HUES64 (cell line): Measurements from ENCODE around the gene CLPTM1.

Experiments used
- H3K27ac ChIP-seq: 2 replicates; pipeline ENCODE4 v1.7.0; 2013; ENCODE audit warnings: low read depth, low read length, inconsistent platforms
- H3K27me3 ChIP-seq: 2 replicates; pipeline ENCODE4 v1.6.1; 2013; ENCODE audit warnings: mild to moderate bottlenecking, low read length; ENCODE audit not compliant: insufficient read depth
- H3K36me3 ChIP-seq: 2 replicates; pipeline ENCODE4 v1.6.1; 2013; ENCODE audit warnings: mild to moderate bottlenecking, low read length; ENCODE audit not compliant: insufficient read depth
- H3K4me1 ChIP-seq: 2 replicates; pipeline ENCODE4 v1.6.1; 2013; ENCODE audit warnings: mild to moderate bottlenecking, low read length, moderate library complexity; ENCODE audit not compliant: insufficient read depth
- H3K4me3 ChIP-seq: 2 replicates; pipeline ENCODE4 v1.5.1; 2013; ENCODE audit warnings: mild to moderate bottlenecking, low read length, moderate library complexity
- H3K9ac ChIP-seq: 2 replicates; pipeline ENCODE4 v1.6.1; 2013; ENCODE audit warnings: mild to moderate bottlenecking, low read depth, low read length
- H3K9me3 ChIP-seq: 2 replicates; pipeline ENCODE4 v1.6.1; 2013; ENCODE audit warnings: low read depth, low read length; ENCODE audit not compliant: insufficient read depth
- WGBS: fragments of 150-250, 120-280 bp; methylation state at CpG from one replicate; pipeline ENCODE4 v1.1.7; 2013; ENCODE audit warnings: missing lambda C conversion rate; 5-methylcytosine and 5-hydroxymethylcytosine counted together

The CLPTM1 gene

DNA sequence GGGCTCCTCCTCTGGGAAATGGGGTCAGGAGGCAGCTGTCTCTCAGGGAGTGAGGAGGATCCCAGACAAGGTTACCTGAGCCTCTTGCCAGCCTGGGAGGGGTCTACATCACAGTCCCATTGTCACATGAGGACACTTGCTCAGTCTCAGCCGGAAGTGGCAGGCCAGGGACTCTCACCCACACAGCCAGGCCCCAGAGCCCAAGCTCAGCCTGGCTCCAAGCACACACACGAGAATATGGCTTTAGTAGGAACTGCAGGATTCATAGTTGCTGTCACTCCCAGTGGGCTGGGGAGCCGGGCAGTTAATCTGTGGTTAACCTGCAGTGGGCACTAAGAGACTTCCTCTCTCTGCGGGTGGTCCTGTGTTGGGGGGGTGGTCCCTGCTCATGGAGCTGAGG lies 30.3 kb downstream of the CLPTM1 start:
- Histone ChIP-seq H3K4me1 (no peaks in the 10 kb centered on the region), H3K27ac (no peak overlapping the region), H3K27me3 (no peaks in the 10 kb centered on the region), H3K36me3 (peaks cover 63% of the 10 kb centered on the region), H3K9ac (no peak overlapping the region), H3K4me3 (no peak overlapping the region), H3K9me3 (no peaks in the 10 kb centered on the region)
- 92% methylated on average over 4 of the region's 4 CpGs for WGBS

DNA sequence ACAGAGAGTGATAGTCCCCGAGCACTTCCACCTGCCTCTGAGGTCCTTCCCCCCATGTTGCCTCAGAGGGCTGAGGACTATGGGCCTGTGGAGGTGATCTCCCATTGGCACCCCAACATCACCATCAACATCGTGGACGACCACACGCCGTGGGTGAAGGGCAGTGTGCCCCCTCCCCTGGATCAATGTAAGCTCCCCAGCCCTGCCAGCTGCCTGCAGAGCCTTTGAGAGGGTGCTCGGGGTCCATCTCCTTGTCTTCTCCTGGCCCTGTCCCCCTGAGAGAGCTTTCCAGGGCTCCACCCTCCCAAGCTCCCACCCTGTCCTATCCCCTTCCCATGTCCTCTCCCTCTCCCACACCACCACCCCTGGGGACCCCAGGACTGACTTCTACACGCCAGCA lies 31.2 kb downstream of the CLPTM1 start:
- WGBS = 94% methylated on average over 7 of the region's 7 CpGs
- Histone ChIP-seq H3K4me1 (no peaks in the 10 kb centered on the region), H3K36me3 (peaks cover 69% of the 10 kb centered on the region), H3K9ac (no peak overlapping the region), H3K4me3 (no peak overlapping the region), H3K27ac (no peak overlapping the region), H3K9me3 (no peaks in the 10 kb centered on the region), H3K27me3 (no peaks in the 10 kb centered on the region)

DNA sequence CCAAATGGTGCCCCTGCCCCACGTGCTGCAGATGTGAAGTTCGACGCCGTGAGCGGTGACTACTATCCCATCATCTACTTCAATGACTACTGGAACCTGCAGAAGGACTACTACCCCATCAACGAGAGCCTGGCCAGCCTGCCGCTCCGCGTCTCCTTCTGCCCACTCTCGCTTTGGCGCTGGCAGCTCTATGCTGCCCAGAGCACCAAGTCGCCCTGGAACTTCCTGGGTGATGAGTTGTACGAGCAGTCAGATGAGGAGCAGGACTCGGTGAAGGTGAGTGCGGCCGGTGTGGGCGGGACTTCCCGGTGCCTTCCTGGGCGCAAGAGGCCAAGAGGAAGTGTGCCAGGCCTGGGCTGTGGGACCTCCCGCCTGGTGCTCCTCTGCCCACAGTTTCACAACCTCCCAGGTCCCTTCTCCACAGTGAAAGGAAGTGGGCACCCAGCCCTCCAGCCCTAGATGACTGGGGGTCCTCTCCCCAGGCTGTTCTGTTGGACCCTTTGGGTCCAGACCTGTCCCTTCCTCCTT lies 32.0 kb downstream of the CLPTM1 start:
- Histone ChIP-seq H3K4me1 (no peaks in the 10 kb centered on the region), H3K36me3 (peaks cover 70% of the 10 kb centered on the region), H3K27me3 (no peaks in the 10 kb centered on the region), H3K4me3 (no peak overlapping the region), H3K9ac (no peak overlapping the region), H3K27ac (no peak overlapping the region), H3K9me3 (no peaks in the 10 kb centered on the region)
- 96% methylated on average over 20 of the region's 20 CpGs for WGBS

DNA sequence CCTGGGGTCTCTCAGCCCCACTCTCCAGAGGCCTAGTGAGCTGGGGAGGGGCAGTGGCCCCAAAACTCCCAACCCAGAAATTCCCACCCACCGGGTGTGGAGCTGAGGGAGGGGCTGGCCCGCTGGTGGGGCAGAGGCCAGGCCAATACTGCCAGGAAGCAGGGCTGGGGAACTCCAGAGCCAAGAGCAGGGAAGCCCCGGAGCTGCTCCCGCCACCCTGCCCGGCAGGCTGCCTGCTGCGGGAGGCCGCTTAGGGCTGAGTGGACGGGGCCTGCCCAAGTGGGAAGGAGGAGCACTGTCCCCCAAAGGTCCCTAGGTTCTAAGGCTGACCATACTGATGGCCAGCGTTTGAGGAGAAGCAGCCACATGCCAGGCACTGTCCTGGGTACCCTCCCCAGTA lies 33.1 kb downstream of the CLPTM1 start:
- 95% methylated on average over 9 of the region's 9 CpGs for WGBS
- no peak overlapping the region for H3K27ac ChIP-seq
- no peaks in the 10 kb centered on the region for H3K9me3 ChIP-seq
- H3K4me3 ChIP-seq = no peak overlapping the region
- peaks cover 69% of the 10 kb centered on the region for H3K36me3 ChIP-seq
- H3K4me1 ChIP-seq = no peaks in the 10 kb centered on the region
- H3K27me3 ChIP-seq = no peaks in the 10 kb centered on the region
- no peak overlapping the region for H3K9ac ChIP-seq

DNA sequence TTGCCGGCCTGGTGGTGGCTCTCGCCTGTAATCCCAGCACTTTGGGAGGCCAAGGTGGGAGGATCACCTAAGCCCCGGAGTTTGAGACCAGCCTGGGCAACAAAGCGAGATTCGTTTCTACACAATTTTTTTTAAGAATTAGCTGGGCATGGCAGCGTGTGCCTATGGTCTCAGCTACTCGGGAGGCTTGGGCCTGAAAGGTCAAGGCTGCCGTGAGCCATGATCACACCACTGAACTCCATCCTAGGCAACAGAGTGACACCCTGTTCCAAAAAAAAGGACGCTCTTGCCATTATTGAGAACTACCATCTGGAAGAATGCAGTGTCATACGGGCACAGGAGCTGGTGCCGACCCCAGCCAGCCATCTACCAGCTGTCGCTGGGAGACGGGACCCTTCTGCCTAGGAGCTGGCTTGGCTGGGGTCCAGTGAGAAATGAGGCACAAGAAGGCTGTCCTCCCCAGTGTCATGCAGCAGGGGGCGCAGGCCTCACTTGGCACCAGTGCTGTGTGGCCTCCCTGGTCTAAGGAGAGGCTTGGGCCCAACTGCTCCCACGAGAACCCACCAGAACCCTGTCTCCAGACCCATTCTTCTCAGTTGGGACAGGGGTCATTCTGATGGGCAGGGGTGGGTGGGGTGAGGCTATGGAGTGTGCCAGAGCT lies 33.8 kb downstream of the CLPTM1 start:
- Histone ChIP-seq H3K27ac (no peak overlapping the region), H3K36me3 (peaks cover 72% of the 10 kb centered on the region), H3K9me3 (no peaks in the 10 kb centered on the region), H3K4me3 (no peak overlapping the region), H3K9ac (no peak overlapping the region), H3K27me3 (no peaks in the 10 kb centered on the region), H3K4me1 (no peaks in the 10 kb centered on the region)
- WGBS = 92% methylated on average over 15 of the region's 15 CpGs

DNA sequence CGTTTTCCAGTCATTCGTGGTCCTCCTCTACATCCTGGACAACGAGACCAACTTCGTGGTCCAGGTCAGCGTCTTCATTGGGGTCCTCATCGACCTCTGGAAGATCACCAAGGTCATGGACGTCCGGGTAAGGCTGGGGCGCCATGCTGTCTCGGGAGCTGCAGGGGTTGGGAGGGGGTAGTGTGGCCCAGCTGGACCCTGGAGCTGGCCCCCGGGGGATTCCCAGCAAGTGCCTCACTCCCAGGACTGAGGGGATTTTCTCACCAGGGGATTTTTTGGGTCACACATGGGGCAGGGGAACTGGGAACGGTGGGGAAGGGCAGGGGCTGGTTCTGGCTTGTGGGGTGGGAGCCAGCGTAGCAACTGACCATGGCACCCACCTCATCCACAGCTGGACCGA lies 35.3 kb downstream of the CLPTM1 start:
- Histone ChIP-seq H3K36me3 (peaks cover 61% of the 10 kb centered on the region), H3K9ac (no peak overlapping the region), H3K4me1 (no peaks in the 10 kb centered on the region), H3K27me3 (no peaks in the 10 kb centered on the region), H3K9me3 (no peaks in the 10 kb centered on the region), H3K4me3 (no peak overlapping the region), H3K27ac (no peak overlapping the region)
- 93% methylated on average over 14 of the region's 14 CpGs for WGBS

DNA sequence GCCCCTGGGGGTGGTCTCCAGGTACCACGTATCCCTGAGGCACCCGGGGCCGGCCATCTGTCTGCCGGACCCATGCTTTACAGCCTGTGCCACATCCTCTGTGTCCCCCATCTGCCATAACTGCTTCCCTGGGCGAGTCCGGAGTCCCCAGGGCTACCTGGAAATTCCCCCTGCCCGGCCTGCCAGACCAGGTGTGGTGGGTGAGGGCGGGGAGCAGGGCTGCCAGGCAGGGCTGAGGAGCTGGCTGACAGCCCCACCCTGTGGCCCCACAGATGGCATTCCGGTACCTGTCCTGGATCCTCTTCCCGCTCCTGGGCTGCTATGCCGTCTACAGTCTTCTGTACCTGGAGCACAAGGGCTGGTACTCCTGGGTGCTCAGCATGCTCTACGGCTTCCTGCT lies 35.8 kb downstream of the CLPTM1 start:
- Histone ChIP-seq H3K9me3 (no peaks in the 10 kb centered on the region), H3K36me3 (peaks cover 56% of the 10 kb centered on the region), H3K4me3 (no peak overlapping the region), H3K27ac (no peak overlapping the region), H3K27me3 (no peaks in the 10 kb centered on the region), H3K4me1 (no peaks in the 10 kb centered on the region), H3K9ac (no peak overlapping the region)
- WGBS = 97% methylated on average over 12 of the region's 12 CpGs

DNA sequence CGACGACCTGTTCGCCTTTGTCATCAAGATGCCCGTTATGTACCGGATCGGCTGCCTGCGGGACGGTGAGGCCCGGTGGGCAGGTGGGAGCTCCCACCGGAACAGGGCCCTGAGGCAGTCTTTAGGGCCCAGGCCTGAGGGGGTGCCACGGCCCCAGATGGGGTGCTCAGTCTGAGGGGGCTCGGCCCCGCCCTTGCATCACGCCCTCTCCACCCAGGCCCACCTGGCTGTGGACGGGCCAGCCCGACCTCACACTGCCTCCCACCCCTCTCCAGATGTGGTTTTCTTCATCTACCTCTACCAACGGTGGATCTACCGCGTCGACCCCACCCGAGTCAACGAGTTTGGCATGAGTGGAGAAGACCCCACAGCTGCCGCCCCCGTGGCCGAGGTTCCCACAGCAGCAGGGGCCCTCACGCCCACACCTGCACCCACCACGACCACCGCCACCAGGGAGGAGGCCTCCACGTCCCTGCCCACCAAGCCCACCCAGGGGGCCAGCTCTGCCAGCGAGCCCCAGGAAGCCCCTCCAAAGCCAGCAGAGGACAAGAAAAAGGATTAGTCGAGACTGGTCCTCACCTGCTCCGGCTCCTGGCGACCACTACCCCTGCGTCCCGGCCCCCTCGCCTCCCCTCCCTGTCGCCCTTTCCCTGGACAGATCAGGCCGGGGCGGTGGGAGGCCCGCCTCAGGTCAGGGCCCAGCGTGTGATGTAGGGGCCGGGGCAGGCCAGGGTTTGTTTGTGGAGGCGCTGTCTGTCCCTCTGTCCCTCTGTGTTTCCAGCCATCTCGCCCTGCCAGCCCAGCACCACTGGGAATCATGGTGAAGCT lies 37.4 kb downstream of the CLPTM1 start:
- no peaks in the 10 kb centered on the region for H3K27me3 ChIP-seq
- H3K4me3 ChIP-seq = no peak overlapping the region
- H3K9me3 ChIP-seq = no peaks in the 10 kb centered on the region
- H3K27ac ChIP-seq = no peak overlapping the region
- whole genome bisulfite sequencing = 95% methylated on average over 44 of the region's 44 CpGs
- no peak overlapping the region for H3K9ac ChIP-seq
- H3K4me1 ChIP-seq = no peaks in the 10 kb centered on the region
- H3K36me3 ChIP-seq = peaks cover 44% of the 10 kb centered on the region

DNA sequence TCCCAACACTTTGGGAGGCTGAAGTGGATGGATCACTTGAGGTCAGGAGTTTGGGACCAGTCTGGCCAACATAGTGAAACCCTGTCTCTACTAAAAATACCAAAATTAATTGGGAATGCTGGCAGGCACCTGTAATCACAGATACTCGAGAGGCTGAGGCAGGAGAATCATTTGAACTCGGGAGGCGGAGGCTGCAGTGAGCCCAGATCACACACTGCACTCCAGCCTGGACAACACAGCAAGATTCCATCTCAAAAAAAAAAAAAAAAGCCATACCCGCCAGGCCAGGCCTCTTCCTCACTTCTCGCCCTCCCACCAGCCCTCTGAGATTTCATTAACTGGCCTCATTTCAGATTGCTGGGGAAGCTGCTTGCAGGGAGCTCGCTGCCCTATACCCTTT lies 38.3 kb downstream of the CLPTM1 start:
- H3K9ac ChIP-seq = no peak overlapping the region
- no peaks in the 10 kb centered on the region for H3K4me1 ChIP-seq
- no peaks in the 10 kb centered on the region for H3K9me3 ChIP-seq
- no peak overlapping the region for H3K27ac ChIP-seq
- no peak overlapping the region for H3K4me3 ChIP-seq
- 90% methylated on average over 6 of the region's 6 CpGs for WGBS
- H3K36me3 ChIP-seq = peaks cover 38% of the 10 kb centered on the region
- no peaks in the 10 kb centered on the region for H3K27me3 ChIP-seq

DNA sequence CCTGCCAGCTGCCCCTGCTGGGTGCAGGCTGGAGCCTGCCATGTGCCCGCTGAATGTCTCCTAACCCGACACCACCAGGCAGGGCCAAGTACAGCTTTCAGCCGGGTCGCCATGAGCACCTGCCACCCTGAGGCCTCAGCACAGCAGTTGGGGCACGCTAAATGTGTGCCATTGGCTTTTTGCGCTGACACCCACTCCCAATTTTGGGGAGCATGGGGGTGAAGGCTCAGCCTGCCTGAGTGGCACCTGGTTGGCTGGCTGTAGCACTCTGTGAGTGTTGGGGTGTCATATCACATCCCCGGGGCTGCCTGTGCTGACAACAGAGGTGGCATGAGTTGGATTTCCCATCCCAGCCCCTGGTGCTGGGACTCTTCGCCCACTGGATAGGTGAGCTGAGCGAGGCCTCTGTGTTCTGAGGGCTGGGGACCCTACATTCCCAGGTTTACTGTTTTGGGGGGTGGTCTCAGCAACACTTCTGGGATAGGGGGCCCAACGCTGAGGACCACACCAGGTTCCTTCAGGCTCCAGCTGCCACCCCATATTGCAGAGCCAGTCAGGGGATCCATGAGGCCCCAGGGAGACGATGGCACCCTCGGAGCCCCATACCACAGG lies 38.9 kb downstream of the CLPTM1 start:
- no peaks in the 10 kb centered on the region for H3K27me3 ChIP-seq
- no peaks in the 10 kb centered on the region for H3K4me1 ChIP-seq
- H3K4me3 ChIP-seq = no peak overlapping the region
- H3K9me3 ChIP-seq = no peaks in the 10 kb centered on the region
- H3K27ac ChIP-seq = no peak overlapping the region
- 96% methylated on average over 12 of the region's 12 CpGs for WGBS
- H3K36me3 ChIP-seq = peaks cover 36% of the 10 kb centered on the region
- no peak overlapping the region for H3K9ac ChIP-seq

DNA sequence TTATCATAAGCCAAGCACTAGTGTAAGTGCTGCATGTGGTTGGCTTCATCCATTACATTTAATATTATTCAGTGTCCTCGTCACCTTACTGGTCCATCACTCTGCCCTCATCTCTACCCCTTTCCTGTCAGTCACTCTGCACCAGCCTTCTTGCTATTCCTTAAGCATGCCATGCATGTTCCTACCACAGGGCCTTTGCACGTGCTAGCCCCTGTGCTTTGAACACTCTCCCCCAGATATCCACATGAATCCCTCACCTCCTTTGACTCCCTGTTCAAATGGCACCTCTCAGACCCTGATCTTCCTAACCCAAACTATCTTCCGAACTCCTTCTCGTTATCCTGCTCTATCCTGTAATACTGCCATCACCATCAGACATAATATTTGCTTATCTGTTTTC lies 42.8 kb downstream of the CLPTM1 start:
- 91% methylated on average over 4 of the region's 4 CpGs for WGBS
- no peak overlapping the region for H3K9ac ChIP-seq
- H3K9me3 ChIP-seq = no peaks in the 10 kb centered on the region
- no peak overlapping the region for H3K27ac ChIP-seq
- no peaks in the 10 kb centered on the region for H3K4me1 ChIP-seq
- H3K27me3 ChIP-seq = no peaks in the 10 kb centered on the region
- no peak overlapping the region for H3K4me3 ChIP-seq
- H3K36me3 ChIP-seq = 0 out of 2 replicates have a peak, but pooled peaks cover 3% of the 10 kb centered on the region
